NCI-H2171 (cell line): ENCODE data around the gene DNAH3.
"Not testable (repeated sequence)": the region's sequence is repeated elsewhere in the genome, so short reads cannot be mapped to it uniquely, and the experiment has no call there.

Experiments used
- DNase-seq: peaks from one replicate; lab custom pipeline; 2025; lab: John Stamatoyannopoulos, UW

DNAH3 gene

GRCh38 chr16:20942256-20942655 lies 208.4 kb downstream of the DNAH3 start:
- no peak for DNase-seq

- no peak for DNase-seq
Measured at GRCh38 chr16:20941636-20941926, 209.1 kb downstream of the DNAH3 start.

- no peak for DNase-seq
Measured at GRCh38 chr16:20940871-20941635, 209.6 kb downstream of the DNAH3 start.

GRCh38 chr16:20939611-20940010 lies 211.0 kb downstream of the DNAH3 start:
- DNase-seq: no peak

- DNase-seq: no peak
Measured at GRCh38 chr16:20938426-20938825, 212.2 kb downstream of the DNAH3 start.

- DNase-seq: no peak
Measured at GRCh38 chr16:20937736-20938135, 212.9 kb downstream of the DNAH3 start.

- no peak for DNase-seq
Measured at GRCh38 chr16:20933589-20933988, 217.1 kb downstream of the DNAH3 start.

GRCh38 chr16:20931066-20931600 lies 219.5 kb downstream of the DNAH3 start:
- no peak for DNase-seq

- DNase-seq: no peak
Measured at GRCh38 chr16:20930365-20930690, 220.3 kb downstream of the DNAH3 start.

- not testable (repeated sequence) for DNase-seq
Measured at GRCh38 chr16:20929676-20930364, 220.8 kb downstream of the DNAH3 start.

- no peak for DNase-seq
Measured at GRCh38 chr16:20928774-20929411, 221.8 kb downstream of the DNAH3 start.

- no peak for DNase-seq
Measured at GRCh38 chr16:20925751-20926150, 224.9 kb downstream of the DNAH3 start.

- DNase-seq: no peak
Measured at GRCh38 chr16:20923876-20924275, 226.8 kb downstream of the DNAH3 start.

- DNase-seq: no peak
Measured at GRCh38 chr16:20920799-20921198, 229.8 kb downstream of the DNAH3 start.

GRCh38 chr16:20920091-20920490 lies 230.6 kb downstream of the DNAH3 start:
- no peak for DNase-seq

- DNase-seq: no peak
Measured at GRCh38 chr16:20918486-20919239, 232.0 kb downstream of the DNAH3 start.

GRCh38 chr16:20916942-20917341 lies 233.7 kb downstream of the DNAH3 start:
- no peak for DNase-seq

- DNase-seq: no peak
Measured at GRCh38 chr16:20916289-20916688, 234.4 kb downstream of the DNAH3 start.

- no peak for DNase-seq
Measured at GRCh38 chr16:20911361-20911760, 239.3 kb downstream of the DNAH3 start.

GRCh38 chr16:20910781-20911321 lies 239.8 kb downstream of the DNAH3 start:
- no peak for DNase-seq

GRCh38 chr16:20906341-20907255 lies 244.0 kb downstream of the DNAH3 start:
- no peak for DNase-seq
